Endodermal cell (in vitro differentiated cells): ENCODE results near the gene CNTNAP5. TPM values are rescaled to one million over a fixed set of nuclear protein-coding genes. Genes with fewer than 3 reads are reported as not detected.

Experiments
- DNase-seq: peaks from one replicate; pipeline ENCODE4 v3.0.0-alpha.2; 2017
- H3K27ac ChIP-seq: 2 replicates; pipeline ENCODE4 v1.5.1; 2013; ENCODE audit warnings: mild to moderate bottlenecking, low read depth, low read length, moderate library complexity
- H3K27me3 ChIP-seq: 2 replicates; pipeline ENCODE4 v1.6.1; 2013; ENCODE audit warnings: mild to moderate bottlenecking, low read length, moderate library complexity; ENCODE audit not compliant: insufficient read depth, control insufficient read depth, poor library complexity, severe bottlenecking
- H3K36me3 ChIP-seq: 2 replicates; pipeline ENCODE4 v1.7.0; 2013; ENCODE audit warnings: mild to moderate bottlenecking, low read length, moderate library complexity; ENCODE audit not compliant: control insufficient read depth, insufficient read depth
- H3K4me1 ChIP-seq: one replicate; pipeline ENCODE4 v1.7.0; 2013; ENCODE audit warnings: low read length; ENCODE audit not compliant: control insufficient read depth, insufficient read depth
- H3K4me3 ChIP-seq: 2 replicates; pipeline ENCODE4 v1.5.1; 2013; ENCODE audit warnings: mild to moderate bottlenecking, low read length, moderate library complexity
- H3K9ac ChIP-seq: 2 replicates; pipeline ENCODE4 v1.6.1; 2013; ENCODE audit warnings: mild to moderate bottlenecking, low read length, moderate library complexity; ENCODE audit not compliant: poor library complexity, severe bottlenecking; ENCODE audit errors: extremely low read depth
- H3K9me3 ChIP-seq: 2 replicates; pipeline ENCODE4 v1.6.1; 2013; ENCODE audit warnings: mild to moderate bottlenecking, low read length, moderate library complexity; ENCODE audit not compliant: control insufficient read depth
- H3K27ac Mint-ChIP-seq: 2 replicates; pipeline ENCODE4 v1.8.0; 2020; ENCODE audit warnings: mixed read lengths
- H3K27me3 Mint-ChIP-seq: 2 replicates; pipeline ENCODE4 v1.8.0; 2021; ENCODE audit warnings: mild to moderate bottlenecking, mixed read lengths; ENCODE audit not compliant: insufficient read depth
- H3K36me3 Mint-ChIP-seq: 2 replicates; pipeline ENCODE4 v1.8.0; 2020; ENCODE audit warnings: low read depth, mixed read lengths
- H3K4me1 Mint-ChIP-seq: 2 replicates; pipeline ENCODE4 v1.8.0; 2020; ENCODE audit warnings: mixed read lengths
- H3K4me3 Mint-ChIP-seq: 2 replicates; pipeline ENCODE4 v1.8.0; 2020; ENCODE audit warnings: mild to moderate bottlenecking, moderate library complexity, mixed read lengths
- H3K9me3 Mint-ChIP-seq: 2 replicates; pipeline ENCODE4 v1.8.0; 2020; ENCODE audit warnings: mild to moderate bottlenecking, mixed read lengths
- CTCF ChIP-seq: fragments of 200-600 bp; sonication (generic); conservative IDR thresholded peaks from 2 replicates; pipeline ENCODE4 v1.5.0; 2021; ENCODE audit warnings: antibody characterized with exemption, mild to moderate bottlenecking
- WGBS, 2 experiments: methylation state at CpG; one replicate each; pipeline versions ENCODE4 v1.1.5 to v1.1.7; 2013; ENCODE audit warnings: missing lambda C conversion rate in 2 of 2, mixed read lengths in 1 of 2; ENCODE audit not compliant: insufficient coverage in 1 of 2, insufficient read length in 1 of 2; 5-methylcytosine and 5-hydroxymethylcytosine counted together
- total RNA-seq, 2 donors: library from RNA; stranded (reverse); fragmentation: NEBNext Ultra II Directional in 1 of 2; extraction: Animal tissue kit (Norgen Biotek cat#: 25700) in 1 of 2; gene quantifications; 2 replicates in 1 of 2; 3 replicates in 1 of 2; pipeline ENCODE4 v1.2.1, GENCODE V29; 2021

CNTNAP5 gene
- total RNA-seq, 2 donors from 2014 or later: 0.70 to 4.4 TPM

- Mint-ChIP-seq H3K27me3 (no peaks in the 10 kb centered on the region), H3K4me3 (no peak overlapping the region), H3K27ac (no peak overlapping the region), H3K4me1 (peaks cover 9% of the 10 kb centered on the region), H3K36me3 (no peaks in the 10 kb centered on the region), H3K9me3 (no peaks in the 10 kb centered on the region)
- no peak for DNase-seq
- TF ChIP-seq CTCF: no peak
- Histone ChIP-seq H3K4me3 (no peak overlapping the region), H3K27me3 (no peaks in the 10 kb centered on the region), H3K9me3 (no peaks in the 10 kb centered on the region), H3K4me1 (peaks cover 7% of the 10 kb centered on the region), H3K36me3 (no peaks in the 10 kb centered on the region), H3K9ac (no peak overlapping the region), H3K27ac (no peak overlapping the region)
- 92 to 99% methylated on average over 2 of the region's 2 CpGs for WGBS, 2 experiments
Observed at GRCh38 chr2:124538549-124538948, 513.5 kb downstream of the CNTNAP5 start.

GRCh38 chr2:124540805-124541204, 515.7 kb downstream of the CNTNAP5 start:
- no peaks in the 10 kb centered on the region for H3K36me3 ChIP-seq
- Mint-ChIP-seq H3K9me3 (no peaks in the 10 kb centered on the region), H3K36me3 (no peaks in the 10 kb centered on the region), H3K27me3 (no peaks in the 10 kb centered on the region), H3K27ac (no peak overlapping the region), H3K4me3 (no peak overlapping the region), H3K4me1 (peaks cover 3% of the 10 kb centered on the region)
- H3K27ac ChIP-seq: no peak overlapping the region
- H3K4me3 ChIP-seq: no peak overlapping the region
- H3K9me3 ChIP-seq: no peaks in the 10 kb centered on the region
- WGBS, 2 experiments: 94 to 100% methylated on average over 2 of the region's 3 CpGs
- no peak overlapping the region for H3K9ac ChIP-seq
- no peaks in the 10 kb centered on the region for H3K27me3 ChIP-seq
- no peaks in the 10 kb centered on the region for H3K4me1 ChIP-seq
- DNase-seq: no peak
- no peak for TF ChIP-seq CTCF

- 90 to 97% methylated on average over 6 to 10 of the region's 10 CpGs for WGBS, 2 experiments
- H3K27ac ChIP-seq: no peak overlapping the region
- H3K9me3 Mint-ChIP-seq: no peaks in the 10 kb centered on the region
- no peak overlapping the region for H3K9ac ChIP-seq
- no peaks in the 10 kb centered on the region for H3K4me1 ChIP-seq
- TF ChIP-seq CTCF: no peak
- no peak for DNase-seq
- no peak overlapping the region for H3K27ac Mint-ChIP-seq
- H3K36me3 ChIP-seq: no peaks in the 10 kb centered on the region
- H3K36me3 Mint-ChIP-seq: no peaks in the 10 kb centered on the region
- no peaks in the 10 kb centered on the region for H3K9me3 ChIP-seq
- H3K4me3 ChIP-seq: no peak overlapping the region
- H3K27me3 ChIP-seq: no peaks in the 10 kb centered on the region
- no peak overlapping the region for H3K4me3 Mint-ChIP-seq
- peaks cover 15% of the 10 kb centered on the region for H3K4me1 Mint-ChIP-seq
- no peaks in the 10 kb centered on the region for H3K27me3 Mint-ChIP-seq
Observed at GRCh38 chr2:124542932-124543640, 518.0 kb downstream of the CNTNAP5 start.
